ENCODE measurements around the gene PKDCC.

Gene PKDCC, protein sequence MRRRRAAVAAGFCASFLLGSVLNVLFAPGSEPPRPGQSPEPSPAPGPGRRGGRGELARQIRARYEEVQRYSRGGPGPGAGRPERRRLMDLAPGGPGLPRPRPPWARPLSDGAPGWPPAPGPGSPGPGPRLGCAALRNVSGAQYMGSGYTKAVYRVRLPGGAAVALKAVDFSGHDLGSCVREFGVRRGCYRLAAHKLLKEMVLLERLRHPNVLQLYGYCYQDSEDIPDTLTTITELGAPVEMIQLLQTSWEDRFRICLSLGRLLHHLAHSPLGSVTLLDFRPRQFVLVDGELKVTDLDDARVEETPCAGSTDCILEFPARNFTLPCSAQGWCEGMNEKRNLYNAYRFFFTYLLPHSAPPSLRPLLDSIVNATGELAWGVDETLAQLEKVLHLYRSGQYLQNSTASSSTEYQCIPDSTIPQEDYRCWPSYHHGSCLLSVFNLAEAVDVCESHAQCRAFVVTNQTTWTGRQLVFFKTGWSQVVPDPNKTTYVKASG

DNA sequence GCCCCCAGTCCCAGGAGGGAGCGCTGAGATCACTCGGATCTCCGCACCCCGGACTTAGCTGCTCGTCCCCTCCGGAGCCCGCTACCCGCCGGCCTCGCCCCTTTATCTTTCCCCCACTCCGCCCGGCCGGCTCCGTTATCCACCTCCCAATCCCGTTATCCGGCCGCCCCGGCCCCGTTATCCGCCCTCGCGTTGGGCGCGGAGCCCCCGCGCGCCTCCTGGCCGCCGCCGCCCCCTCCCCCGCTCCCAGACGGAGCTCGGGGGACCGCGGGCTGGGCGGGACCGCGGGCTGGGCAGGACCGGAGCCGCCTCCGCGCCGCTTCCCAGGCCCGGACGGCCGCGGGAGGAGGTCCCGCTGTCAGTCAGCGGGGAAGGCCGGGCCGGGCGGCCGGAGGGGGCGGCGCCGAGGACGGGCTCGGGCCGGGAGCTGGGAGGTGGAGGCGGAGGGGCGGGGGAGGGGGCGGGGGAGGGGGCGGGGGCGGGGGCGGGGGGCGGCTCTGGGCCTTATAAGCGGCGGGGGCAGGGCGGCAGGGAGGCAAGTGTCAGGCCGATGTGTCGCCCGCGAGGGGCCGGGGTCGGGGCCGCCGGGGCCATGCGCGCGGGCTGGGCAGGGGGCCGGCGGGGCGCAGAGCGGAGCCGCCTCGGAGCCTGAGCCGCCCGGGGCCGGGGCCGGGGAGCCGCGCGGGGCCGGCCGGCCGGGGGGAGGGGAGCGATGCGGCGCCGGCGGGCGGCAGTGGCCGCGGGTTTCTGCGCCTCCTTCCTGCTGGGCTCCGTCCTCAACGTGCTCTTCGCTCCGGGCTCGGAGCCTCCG, at the start of gene PKDCC:
Gene PKDCC, plus strand, starts transcription at position 534 of the 811 bp plus-strand sequence. Its CDS starts 179 bp downstream, at position 713.
- peak; percentile 49 for DNase-seq (ENCODE audit: low read depth)
- H3K4me3 ChIP-seq (ENCODE audit: low read depth, low read length), result peak within 1 kb of the TSS; percentile 80

DNA sequence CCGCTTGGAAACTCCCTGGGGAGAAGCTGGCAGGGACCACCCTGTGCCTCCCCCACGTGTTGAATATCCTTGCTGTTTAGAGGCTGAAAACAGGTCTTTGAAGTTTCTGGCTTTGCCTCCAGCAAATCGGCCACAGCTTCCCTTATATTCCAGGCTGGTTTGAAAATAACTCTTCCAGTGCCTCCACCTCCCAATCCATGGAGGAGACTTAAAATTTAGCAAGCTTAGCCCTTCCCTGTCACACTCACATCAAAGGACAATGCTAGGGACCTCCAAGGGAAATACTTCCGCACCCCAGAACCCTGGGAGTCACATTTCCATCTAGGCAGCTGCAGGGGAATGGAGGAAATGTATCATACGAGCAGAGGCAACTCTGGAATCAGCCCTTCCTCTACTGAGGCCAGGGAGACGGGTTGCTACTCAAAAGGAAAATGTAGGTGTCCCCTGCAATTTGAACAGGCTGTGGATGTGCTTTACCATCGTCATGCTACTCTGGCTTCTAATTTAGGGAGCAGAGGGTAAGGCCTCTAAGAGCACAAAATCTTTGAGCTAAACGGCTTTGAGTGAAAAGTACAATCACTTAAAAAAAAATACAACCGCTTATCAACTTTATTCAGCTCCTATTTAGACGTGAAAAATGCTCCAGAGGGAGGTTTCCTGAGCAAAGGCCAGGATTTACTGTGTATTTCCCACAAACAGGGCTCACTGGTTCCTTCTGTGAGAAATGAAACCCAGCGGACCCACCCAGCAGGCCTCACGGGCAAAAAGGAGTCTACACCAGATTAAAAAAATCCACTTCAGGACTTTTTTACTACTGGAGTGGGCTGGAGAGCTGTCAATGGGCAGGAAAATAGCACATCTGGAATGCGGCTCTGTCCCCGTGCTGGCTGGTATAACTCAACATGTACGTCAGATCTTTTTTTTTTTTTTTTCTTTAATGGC, 49.4 kb upstream of the PKDCC start:
- no peak overlapping the region for H3K4me3 ChIP-seq (ENCODE audit: low read depth, low read length)

DNA sequence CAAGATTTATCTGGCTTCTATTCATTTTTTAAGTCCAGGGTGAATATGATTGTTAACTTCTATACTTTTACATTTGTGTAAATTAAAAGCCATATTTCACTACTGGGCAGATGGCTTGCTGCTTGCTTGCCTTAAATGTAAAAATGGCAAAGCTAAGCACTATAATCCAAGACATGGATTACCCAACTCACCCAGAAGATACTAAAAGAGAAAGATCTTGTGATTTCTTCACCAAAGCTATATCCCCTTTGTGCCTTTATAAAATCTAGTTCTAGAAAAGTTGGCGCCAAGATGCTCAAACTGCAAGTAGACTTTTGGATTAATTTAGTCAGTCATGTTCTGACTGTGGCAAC, 48.7 kb upstream of the PKDCC start:
- H3K4me3 ChIP-seq (ENCODE audit: low read depth, low read length), result no peak overlapping the region
- no peak for DNase-seq (ENCODE audit: low read depth)

More for the DNA sequence above, 49.4 kb upstream of the PKDCC start:
- no peak for DNase-seq (ENCODE audit: low read depth)

DNA sequence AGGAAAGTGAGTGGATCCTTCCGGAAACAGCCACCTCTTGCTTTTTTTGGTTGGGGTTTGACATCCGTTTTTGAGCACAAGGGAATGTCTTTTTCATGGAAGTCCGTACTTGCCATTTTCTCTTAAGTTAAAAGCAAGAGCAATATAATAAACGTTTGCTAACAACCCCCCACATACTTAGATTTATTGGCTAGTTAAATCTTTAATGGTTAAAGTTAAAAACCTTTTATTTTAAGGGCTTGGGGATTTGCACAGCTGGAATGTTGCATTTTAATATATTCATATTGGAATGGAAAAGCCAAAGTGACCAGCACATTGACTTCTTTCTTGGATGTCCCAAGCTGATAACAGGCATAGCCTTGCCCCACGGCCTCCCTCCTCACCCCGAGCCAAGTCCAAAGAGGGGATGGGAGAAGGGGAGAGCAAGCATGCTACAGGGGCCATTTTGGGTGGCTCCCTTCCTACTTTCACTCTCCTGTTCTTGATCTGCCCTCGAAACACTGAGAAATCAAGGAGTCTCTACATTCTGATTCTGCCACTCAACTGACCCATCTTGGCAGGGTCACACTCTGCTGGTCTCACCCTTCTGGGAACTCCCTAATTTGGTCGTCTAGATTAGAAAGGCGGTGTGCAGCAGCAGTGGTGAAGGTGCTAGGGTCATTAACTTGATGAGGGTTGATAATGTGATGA, 48.1 kb upstream of the PKDCC start:
- no peak for DNase-seq (ENCODE audit: low read depth)
- no peak overlapping the region for H3K4me3 ChIP-seq (ENCODE audit: low read depth, low read length)

DNA sequence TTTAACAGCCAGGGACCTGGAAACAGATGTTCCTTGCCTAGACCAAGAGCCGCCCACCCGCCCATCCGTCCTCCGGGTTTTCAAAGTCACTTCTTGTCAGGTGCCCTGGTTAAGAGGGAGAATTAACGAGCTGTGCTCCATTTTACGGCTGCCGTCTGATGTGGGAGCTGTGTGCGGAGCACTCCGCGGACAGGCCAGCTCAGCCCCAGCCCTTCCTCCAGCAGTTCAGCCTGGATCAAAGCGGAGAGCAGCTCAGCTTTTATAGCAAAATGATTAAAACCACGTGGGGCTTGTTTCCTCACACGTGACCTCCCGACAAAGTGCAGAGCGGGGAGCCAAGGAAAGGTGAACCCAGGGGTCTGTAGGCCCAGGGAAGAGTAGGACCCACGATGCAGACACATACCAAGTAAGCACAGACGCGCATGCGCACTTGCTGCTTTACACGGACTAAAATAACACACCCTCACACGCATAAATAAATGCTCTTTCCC, 46.1 kb upstream of the PKDCC start:
- H3K4me3 ChIP-seq (ENCODE audit: low read depth, low read length), result no peak overlapping the region
- no peak for DNase-seq (ENCODE audit: low read depth)

DNA sequence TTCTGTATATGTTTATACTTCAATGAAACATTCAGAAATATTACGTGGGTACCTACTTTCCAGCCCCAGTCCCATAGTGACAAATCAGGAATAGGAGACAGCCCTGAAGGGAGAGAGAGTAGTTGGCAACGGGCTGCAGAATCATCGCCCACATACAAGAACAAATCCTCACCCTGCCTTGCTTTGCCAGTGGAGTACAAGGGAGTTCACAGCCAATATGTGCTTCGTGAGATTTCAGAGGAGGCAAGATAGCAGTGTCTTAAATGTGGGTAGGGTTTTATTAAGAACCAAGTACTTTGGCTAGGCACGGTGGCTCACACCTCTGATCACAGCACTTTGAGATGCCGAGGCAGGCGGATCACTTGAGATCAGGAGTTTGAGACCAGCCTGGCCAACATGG, 40.3 kb upstream of the PKDCC start:
- no peak for DNase-seq (ENCODE audit: low read depth)
- no peak overlapping the region for H3K4me3 ChIP-seq (ENCODE audit: low read depth, low read length)

DNA sequence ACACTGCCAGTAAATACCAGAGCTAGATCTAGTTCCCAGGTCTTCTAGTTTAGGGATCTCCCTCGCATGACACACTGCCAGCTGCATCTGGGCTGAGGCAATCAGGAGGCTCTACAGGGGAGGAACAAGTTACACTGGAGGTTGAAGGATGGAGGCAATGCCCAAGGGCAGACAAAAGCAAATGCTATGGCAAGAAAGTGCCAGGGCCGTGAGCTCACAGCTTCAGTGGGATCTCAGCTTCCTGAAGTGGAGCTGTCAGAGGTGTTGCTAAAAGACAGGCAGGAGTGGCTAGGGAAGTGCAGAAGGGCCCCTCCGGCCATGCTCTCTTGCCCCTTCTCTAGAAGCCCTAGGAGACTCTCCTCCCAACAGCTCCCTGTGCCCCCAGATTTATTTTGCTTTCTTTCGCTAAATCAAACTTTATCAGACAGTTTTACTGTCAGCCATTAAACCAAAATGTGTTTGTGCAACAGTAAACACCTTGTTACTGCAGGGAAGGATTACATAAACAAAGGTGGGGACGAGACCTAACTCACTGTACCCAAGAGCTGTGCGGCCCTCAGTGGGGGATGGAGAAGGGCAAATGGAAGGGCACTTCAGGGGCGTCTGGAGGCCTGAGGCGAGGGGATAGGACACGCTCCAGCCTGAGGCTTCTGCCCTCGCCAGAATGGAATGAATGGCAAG, 39.4 kb upstream of the PKDCC start:
- H3K4me3 ChIP-seq (ENCODE audit: low read depth, low read length), result no peak overlapping the region
- no peak for DNase-seq (ENCODE audit: low read depth)

DNA sequence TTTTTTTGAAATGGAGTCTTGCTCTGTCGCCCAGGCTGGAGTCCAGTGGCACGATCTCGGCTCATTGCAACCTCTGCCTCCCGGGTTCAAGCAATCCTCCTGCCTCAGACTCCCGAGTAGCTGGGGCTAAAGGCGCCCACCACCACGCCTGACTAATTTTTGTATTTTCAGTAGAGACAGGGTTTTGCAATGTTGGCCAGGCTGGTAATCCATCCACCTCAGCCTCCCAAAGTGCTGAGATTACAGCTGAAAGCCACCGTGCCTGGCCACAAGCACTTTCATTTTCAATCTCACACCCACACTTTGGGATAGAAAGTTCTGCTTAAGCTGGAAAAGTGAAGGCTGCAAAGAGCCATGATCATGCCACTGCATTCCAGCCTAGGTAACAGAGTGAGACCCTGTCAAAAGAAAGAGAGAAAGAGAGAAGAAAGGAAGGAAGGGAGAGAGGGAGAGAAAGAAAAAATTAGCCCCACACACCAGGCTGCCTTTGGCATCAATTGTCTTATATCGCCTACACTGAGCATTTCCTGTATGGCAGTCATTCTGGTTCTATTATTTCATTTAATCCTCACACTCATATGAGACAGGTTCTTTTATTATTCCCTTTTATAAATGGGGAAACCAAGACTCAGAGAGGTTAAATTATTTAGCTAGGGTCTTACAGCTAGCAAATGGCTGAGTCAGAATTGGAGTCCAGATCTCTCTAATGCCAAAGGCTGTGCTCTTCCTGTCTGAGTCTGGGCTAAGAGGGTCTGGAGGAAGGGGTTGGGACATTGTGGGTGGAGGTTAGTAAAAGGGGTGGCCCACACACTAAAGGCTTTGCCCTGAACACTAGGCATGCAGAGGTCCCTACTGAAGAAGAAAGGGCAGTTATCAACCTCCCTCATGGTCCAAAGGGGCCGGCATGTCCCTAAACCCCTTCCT, 37.9 kb upstream of the PKDCC start:
- no peak overlapping the region for H3K4me3 ChIP-seq (ENCODE audit: low read depth, low read length)
- DNase-seq (ENCODE audit: low read depth), result no peak

DNA sequence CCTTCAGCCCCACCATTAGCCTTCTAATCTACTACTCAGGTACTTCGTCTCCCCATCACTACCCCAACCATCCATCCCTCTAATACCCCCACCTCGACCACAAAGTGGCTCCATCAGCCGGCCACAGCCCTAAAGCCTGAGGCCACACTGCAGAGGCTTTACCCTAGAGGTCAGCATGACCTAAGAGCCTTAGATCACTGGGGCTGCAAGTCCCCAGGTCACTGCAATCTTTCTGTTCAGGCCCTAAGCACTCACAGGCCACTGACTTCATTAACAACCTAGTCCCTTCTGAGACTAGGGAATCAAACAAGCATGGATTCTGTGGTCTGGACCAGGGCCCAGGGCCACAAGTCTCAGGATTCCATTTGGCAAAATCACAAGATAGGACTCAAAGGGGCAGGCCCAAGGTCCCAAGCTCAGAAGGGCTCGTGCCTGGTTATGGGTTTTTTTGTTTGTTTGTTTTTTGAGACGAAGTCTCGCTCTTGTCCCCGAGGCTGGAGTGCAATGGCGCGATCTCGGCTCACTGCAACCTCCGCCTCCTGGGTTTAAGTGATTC, 37.0 kb upstream of the PKDCC start:
- peak; percentile 43 for DNase-seq (ENCODE audit: low read depth)
- H3K4me3 ChIP-seq (ENCODE audit: low read depth, low read length), result no peak overlapping the region

DNA sequence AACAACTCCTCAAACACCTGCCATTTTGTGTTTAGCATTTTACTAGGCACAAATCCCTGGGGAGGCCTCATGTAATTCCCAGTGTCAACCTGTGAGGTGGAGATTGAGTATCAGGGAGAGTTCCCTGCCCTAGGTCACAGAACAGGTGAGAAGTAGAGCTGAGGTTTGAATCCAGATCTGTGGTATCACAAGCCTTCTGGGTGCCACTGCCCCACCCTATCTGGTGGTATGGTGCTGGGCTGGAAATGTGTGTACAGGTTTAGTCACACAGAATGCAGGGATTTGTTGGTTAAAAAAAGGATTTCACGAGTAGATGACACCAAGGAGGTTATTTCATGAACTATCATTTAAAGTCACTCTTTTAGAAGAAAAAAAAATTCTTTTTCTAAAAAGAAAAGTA, 35.7 kb upstream of the PKDCC start:
- no peak for DNase-seq (ENCODE audit: low read depth)
- H3K4me3 ChIP-seq (ENCODE audit: low read depth, low read length), result no peak overlapping the region

DNA sequence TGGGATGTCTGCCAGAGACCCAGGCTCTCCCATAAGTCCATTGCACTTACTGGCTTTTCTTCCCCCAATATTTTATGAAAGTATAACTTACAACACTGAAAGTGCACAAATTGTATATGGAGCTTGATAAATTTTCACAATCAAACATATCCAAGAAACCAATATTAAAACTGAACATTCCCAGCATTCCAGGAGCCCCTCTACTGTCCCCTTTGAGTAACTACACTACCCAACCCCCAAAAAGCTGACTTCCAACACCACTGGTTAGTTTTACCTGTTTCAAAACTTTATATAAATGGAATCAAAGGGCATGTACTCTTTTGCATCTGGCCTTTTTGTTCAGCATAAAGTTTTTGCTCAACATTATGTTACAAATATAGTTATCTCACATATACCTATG, 35.2 kb upstream of the PKDCC start:
- no peak overlapping the region for H3K4me3 ChIP-seq (ENCODE audit: low read depth, low read length)
- DNase-seq (ENCODE audit: low read depth), result no peak

DNA sequence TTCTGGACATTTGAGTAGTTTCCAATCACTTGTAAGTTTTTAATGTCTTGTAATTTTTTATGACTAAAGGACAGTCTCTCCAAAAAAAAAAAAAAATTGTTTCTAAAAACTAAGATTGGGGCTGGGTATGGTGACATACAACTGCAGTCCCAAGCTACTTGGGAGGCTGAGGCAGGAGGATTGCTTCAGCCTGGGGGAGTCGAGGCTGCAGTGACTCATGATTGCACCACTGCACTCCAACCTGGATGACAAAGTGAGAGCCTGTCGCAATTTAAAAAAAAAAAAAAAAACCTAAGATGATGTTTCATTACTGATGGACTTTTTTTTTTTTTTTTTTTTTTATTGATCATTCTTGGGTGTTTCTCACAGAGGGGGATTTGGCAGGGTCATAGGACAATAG, 34.4 kb upstream of the PKDCC start:
- DNase-seq (ENCODE audit: low read depth), result no peak
- H3K4me3 ChIP-seq (ENCODE audit: low read depth, low read length), result no peak overlapping the region

DNA sequence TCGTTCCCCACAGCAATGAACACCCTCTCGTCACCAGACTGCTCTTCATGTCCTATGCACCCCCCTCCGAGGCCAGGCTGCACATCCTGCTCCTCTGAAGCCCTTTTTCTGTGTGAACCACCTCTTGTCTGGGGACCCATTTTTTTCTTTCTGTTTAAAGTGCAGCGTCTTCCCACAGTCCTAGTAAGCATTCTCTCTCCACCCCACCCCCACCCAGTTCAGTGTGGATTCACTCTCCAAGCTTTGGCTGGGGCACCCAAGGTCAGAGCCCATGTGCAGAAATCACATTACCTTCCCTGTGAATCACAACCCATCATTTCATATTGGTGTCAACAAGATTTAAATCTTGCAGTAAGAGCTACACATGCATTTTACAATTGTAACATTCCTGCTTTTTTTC, 26.4 kb upstream of the PKDCC start:
- H3K4me3 ChIP-seq (ENCODE audit: low read depth, low read length), result no peak overlapping the region
- peak; percentile 91 for DNase-seq (ENCODE audit: low read depth)

DNA sequence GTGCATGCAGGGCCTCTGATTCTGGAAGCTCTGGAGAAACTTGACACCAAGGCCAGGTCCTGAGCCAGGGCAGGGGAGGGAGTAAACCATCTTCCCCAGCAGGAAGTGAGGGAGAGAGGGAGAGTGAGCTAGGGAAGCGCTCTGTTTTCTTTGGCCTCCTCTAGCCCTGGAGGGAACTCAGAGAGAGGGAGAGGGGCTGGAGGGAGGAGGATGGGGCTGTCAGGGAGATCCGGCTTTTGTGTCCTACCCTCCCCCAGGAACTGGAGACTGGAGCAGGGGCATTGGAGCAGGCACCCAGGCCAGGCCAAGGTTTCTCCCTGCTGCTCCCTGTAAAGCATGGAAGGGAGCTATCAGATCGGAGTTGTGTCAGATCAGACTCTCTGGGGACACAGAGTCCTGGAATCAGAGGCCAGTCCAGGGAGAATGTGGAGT, 22.7 kb upstream of the PKDCC start:
- DNase-seq (ENCODE audit: low read depth), result peak; percentile 48

DNA sequence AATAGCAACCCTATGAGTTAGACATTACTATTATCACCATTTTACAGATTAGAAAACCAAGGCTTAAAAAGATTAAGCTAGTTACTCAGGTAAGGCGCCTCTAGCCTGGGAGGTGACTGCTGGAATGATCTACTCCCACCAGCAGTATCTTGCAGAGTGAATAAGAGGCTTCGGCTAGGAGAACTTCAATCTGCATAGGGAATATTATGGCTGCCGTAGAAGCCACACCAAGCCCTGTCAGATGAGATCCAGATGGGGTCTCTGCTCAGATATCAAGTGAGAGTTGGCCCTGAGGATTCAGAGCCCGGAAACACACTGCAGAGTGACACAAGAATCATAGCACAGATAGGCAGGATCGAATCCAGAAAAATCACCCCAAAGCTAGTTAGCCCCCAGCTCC, 21.5 kb upstream of the PKDCC start:
- H3K4me3 ChIP-seq (ENCODE audit: low read depth, low read length), result no peak overlapping the region
- no peak for DNase-seq (ENCODE audit: low read depth)

More for the DNA sequence above, 22.7 kb upstream of the PKDCC start:
- no peak overlapping the region for H3K4me3 ChIP-seq (ENCODE audit: low read depth, low read length)

DNA sequence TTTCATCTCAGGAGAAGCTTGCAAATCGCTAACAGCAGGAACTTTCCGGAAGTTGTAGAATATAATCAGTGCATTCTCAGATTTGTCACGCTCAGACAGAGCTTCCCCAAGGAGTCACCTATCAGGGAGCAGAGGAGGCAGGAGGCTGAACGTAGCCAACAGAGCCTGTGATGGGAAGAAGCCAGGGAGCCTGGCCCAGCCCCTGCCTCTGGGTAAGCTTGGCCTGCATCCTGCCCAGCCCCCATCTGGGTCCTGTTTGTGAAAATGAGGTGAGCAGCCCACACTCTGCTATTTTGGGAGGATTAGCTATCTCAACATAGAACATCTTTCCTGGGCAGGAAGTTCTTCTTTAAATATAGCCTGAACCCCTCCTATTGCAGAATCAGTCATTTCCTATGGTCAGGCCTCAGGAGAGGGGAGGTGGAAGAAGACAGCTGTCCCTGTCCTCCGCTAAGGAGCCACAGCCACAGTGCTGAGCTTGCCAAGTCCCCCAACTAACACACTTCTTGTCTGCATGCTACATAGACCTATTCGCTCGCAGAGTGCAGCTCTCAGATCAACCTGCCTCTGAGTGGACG, 19.2 kb upstream of the PKDCC start:
- no peak for DNase-seq (ENCODE audit: low read depth)

DNA sequence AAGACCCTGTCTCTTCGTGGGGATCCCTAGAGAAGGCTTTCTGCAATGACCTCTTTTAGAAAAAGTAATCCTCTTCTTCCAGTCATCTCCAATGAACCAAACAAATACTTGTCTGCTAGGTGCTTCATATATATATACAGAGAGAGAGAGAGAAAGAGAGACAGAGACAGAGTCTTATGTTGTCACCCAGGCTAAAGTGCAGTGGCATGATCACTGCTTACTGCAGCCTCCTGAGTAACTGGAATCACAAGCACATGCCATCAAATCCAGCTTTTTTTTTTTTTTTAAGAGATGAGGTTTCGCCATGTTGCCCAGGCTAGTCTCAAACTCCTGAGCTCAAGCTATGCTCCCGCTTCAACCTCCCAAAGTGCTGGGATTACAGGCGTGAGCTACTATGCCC, 18.6 kb upstream of the PKDCC start:
- H3K4me3 ChIP-seq (ENCODE audit: low read depth, low read length), result no peak overlapping the region
- DNase-seq (ENCODE audit: low read depth), result no peak

More for the DNA sequence above, 19.2 kb upstream of the PKDCC start:
- H3K4me3 ChIP-seq (ENCODE audit: low read depth, low read length), result no peak overlapping the region

All from skeletal muscle cell (primary cell).